HG03378 (cell line): ENCODE measurements around the gene GSAP.

Source experiments
- ATAC-seq: cut with Tn5 transposase; IDR thresholded peaks from one replicate; pipeline ENCODE4 v1.9.1; 2021; ENCODE audit warnings: mild to moderate bottlenecking, moderate library complexity; ENCODE audit not compliant: unreplicated experiment

The GSAP gene

GRCh38 chr7:77409005-77409738 is 7.0 kb downstream of the GSAP start:
- no peak for ATAC-seq

DNA sequence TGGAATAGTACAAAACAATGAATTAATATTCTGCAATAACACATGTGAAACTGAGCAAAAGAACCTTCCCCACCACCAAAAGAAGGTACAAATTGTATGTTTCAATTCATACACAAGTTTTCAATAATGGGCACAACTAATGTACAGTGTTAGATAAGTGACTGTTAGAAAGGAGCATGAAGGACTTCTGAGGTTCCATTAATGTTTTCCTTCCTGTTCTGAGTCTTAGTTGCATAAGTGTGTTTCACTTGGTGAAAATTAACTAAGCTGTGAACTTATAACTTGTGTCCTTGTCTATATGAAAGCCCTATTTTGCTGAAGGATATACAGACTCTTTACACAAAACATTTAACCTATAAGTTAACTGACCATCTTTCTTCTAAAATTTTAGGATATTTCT is 8.2 kb downstream of the GSAP start:
- ATAC-seq = no peak

DNA sequence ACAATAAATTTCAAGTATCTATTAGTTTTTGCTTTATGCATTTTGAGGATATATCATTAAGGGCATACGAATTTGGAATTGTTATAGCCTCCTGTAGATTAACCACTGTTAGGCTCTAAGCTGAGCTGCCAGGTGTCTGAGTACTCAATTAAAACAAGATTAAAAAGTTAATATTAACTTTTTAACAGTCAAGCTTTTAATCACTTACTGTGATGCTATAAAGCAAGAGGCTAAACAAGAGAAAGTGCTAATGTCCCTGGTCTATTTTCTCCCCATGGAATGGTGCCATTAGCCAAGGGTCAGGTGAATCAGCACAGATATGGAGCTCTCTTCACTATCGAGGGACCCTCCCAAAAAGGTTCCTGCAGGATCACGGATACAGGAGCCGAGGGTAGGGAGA is 9.7 kb downstream of the GSAP start:
- ATAC-seq = no peak

DNA sequence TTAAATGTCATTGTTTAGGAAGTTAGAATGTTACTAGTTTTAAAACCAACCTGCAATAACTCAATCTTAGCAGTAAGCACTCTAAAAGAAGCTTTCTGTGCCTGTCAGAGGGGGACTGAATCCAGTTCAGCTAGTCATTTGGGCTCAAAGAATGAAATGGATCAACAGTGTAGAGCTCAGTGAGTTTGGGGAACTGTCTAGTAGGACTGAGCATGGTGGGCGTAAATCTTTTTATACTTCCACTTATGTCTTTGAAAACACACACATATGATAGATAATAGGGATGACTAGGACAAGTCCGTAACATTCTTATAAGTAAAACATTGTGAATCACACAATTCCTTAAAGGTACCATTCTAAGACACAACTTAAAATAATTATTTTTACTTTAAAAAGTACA is 11.5 kb downstream of the GSAP start:
- no peak for ATAC-seq

DNA sequence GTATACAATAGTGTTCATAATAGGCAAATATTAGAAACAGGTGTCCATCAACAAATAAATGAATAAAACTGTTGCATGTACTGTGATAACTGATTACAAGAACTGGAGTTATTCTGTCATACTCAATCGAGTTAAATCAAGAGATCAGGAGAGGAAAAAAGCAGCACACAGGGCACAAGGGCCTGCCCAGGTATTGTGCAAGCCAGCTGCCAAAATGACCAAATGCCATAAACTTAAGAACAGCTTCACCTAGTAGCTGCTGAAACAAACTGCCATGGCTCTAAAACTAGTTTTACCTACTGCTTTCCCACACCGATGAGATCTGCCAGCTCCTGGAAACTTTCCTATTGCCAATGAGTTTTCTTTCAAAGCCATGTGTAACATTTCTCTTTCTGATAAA is 12.2 kb downstream of the GSAP start:
- no peak for ATAC-seq

GRCh38 chr7:77402818-77403217 is 13.3 kb downstream of the GSAP start:
- ATAC-seq = no peak

DNA sequence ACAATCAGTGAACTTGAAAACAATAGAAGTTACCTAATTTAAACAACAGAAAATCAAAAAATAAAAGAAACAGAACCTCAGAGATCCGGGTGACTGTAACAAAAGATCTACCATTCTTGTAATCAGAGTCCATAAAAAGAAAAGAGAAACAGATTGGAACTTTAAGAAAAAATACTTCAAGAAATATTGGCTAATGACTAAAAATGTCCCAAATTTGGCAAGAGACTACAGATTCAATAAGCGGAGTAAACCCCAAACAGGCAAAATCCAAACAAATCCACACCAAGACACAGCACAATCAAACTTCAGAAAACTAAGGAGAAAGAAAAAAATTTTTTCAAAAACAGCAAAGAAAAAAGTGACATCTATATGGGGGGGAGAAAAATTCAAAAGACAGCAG is 15.1 kb downstream of the GSAP start:
- no peak for ATAC-seq

GRCh38 chr7:77399816-77400215 is 16.3 kb downstream of the GSAP start:
- no peak for ATAC-seq

DNA sequence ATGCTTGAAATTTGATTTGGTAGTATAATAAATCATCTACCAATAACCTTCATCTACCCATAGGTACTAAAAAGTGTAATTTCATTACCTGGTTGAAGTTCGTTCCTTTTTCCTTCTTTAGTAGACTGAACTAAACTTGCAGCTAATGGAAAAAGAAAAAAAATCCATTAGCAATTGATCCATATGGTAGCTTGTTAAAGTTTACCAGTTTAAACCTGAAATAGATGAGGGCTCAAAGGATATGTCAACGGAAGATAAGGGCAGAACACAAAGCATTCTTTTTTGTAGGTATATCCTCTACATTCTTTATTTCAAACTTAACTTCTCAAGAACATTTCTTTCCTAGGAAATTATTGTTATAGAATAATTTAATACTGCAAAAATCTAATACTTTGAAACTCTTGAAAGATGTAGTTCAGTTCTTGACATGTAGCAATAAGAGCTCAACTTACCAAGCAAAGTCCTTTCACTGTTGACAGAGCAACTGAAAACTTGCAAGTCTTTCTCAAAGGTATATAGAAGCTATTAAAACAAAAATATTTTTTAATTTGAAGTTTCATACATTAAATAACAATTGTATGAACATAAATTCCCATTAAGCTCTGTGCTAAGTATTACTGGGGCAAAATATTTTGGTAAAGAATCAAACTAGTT is 19.1 kb downstream of the GSAP start:
- no peak for ATAC-seq

- ATAC-seq = no peak
Measured at GRCh38 chr7:77395626-77396025, 20.5 kb downstream of the GSAP start.

DNA sequence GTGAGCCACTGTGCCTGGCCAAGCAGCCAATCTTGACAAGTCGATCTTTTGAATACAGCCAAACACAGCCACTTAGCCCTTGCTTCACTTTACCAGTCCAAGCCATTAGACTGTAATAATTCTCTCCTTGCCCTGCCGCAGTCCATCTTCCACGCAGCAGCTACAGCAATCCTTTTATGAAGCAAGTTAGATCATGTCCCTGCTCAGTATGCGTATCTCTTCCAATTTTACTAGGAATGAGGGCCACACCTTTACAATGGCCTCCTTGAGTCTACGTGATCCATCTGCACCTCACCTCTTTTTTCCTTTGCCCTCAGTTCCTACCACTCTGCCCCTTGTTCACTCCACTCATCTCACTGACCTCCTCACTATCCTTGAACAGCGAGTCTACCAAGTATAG is 22.2 kb downstream of the GSAP start:
- ATAC-seq = no peak

DNA sequence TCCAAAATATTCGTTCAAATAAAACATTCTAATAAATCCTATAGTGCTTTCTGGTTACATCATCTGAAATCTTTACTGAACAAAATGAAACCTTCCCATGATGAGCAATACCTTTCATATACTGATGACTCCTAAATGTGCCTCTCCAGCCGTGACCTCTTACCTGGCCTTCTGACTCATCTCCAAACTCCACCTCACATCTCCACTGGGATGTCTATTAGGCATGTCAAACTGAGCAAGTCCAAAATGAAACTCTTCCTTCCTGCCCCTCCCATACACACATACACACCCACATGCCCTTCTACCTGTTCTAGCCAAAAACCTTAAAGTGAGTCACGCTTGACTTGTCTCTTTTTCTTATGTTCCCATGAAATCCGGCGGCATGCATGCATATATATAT is 22.9 kb downstream of the GSAP start:
- ATAC-seq = peak; percentile 95

DNA sequence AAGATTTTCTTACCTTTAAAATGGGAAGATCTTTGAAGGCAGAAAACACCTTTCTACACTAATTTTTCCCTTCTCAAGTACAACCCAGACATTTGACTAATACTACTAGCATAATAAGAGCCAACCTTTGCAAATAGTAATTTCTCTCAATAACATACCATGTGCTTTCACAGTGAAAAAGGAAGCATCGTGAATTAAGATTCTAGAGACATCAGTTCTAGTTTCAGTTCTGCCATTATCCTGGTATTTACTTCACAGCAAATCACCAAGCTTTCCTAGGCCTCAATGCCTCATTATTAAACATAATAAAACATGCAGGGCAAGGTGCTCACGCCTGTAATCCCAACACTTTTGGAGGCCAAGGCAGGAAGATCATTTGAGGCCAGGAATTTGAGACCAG is 24.9 kb downstream of the GSAP start:
- ATAC-seq = peak; percentile 53

GRCh38 chr7:77388055-77388641 is 28.0 kb downstream of the GSAP start:
- ATAC-seq = no peak

GRCh38 chr7:77386165-77386822 is 29.9 kb downstream of the GSAP start:
- ATAC-seq = no peak

GRCh38 chr7:77383333-77383740 is 32.8 kb downstream of the GSAP start:
- no peak for ATAC-seq

GRCh38 chr7:77382532-77382931 is 33.6 kb downstream of the GSAP start:
- ATAC-seq = no peak

GRCh38 chr7:77378584-77378983 is 37.6 kb downstream of the GSAP start:
- ATAC-seq = no peak

GRCh38 chr7:77370606-77371005 is 45.5 kb downstream of the GSAP start:
- peak; percentile 73 for ATAC-seq

GRCh38 chr7:77368974-77369373 is 47.2 kb downstream of the GSAP start:
- no peak for ATAC-seq

- ATAC-seq = no peak
Measured at GRCh38 chr7:77367976-77368375, 48.2 kb downstream of the GSAP start.

DNA sequence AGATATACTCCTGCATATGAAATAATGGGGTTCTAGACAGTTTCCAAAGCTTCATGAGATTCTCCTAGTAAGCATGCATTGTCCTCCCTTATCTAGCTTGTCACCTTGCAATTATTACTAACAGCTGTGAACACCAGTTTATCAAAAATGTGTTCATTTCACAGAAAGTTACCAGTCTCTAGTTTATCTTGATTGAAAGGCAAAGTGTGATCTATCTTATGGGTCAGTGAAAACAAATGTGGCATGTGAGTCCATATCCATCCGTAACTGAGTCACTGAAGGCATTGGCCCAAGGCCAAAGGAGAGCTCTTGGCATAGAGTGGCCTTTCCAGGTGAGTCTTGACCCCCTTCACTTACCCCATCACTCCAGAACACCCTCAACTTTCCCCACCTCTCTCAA is 53.2 kb downstream of the GSAP start:
- no peak for ATAC-seq
